ENCODE results near the gene MMP20. TPM values are rescaled to one million over a fixed set of nuclear protein-coding genes. Genes with fewer than 3 reads are reported as not detected.

The MMP20 gene
- total RNA-seq, 4 donors from 2014 or later = not detected

DNA sequence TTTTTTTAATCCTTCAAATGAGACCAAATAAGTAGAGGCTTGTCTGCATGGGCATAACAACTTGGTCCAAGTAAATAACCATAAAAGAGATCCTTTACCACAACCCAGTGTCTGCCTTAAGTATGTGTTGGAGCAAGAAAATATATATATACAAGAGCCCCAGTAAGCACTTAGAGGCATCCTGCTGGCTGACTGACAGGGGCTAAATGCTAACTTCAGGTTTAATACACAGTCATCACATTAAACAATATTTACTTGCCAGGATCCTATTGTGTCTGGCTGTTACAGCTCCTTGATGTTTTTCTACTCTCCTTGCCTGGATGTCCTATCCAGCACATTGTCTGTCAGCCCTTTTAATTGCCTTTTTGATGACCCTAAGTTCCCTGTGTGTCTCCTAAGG lies 37.5 kb upstream of the MMP20 start:
- H3K9me3 ChIP-seq = no peaks in the 10 kb centered on the region
- no peaks in the 10 kb centered on the region for H3K27me3 ChIP-seq
- no peaks in the 10 kb centered on the region for H3K36me3 ChIP-seq
- in situ Hi-C loops (cut with MboI; ENCODE audit: low sequenced_read_pairs in 4 of 4) = no loop called here
- no peak for DNase-seq
- H3K4me1 ChIP-seq = no peaks in the 10 kb centered on the region
- H3K27ac ChIP-seq = no peak overlapping the region
- intact Hi-C loops (cut with DNase I; ENCODE audit: low total_unique reads) = no loop called here
- no peak for TF ChIP-seq CTCF (IDR thresholded peaks at IDR 0.05 in 4 of 5, conservative IDR thresholded peaks at IDR 0.05 in 1 of 5)
- no peak for TF ChIP-seq POLR2A (IDR thresholded peaks at IDR 0.05)
- H3K4me3 ChIP-seq = no peak overlapping the region
- ATAC-seq = no peak

DNA sequence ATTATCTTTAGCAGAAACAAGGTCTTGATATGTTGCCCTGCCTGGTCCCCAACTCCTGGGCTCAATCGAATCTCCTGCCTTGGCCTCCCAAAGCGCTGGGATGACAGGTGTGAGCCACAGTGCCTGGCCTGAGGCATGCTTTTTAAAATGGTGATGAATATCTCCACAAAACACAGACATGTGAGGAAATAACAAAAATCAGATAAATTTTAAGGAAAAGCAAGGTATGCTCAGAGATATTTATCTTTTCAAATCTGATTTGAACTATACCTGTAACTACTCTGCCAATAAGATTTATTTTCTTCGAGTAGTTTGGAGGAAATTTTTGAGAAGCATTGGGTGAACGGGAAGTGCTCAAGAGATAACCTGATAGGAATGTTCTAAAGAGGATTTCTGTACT lies 35.9 kb upstream of the MMP20 start:
- TF ChIP-seq CTCF (IDR thresholded peaks at IDR 0.05 in 4 of 5, conservative IDR thresholded peaks at IDR 0.05 in 1 of 5) = no peak
- Histone ChIP-seq H3K36me3 (no peaks in the 10 kb centered on the region), H3K9me3 (no peaks in the 10 kb centered on the region), H3K4me1 (no peaks in the 10 kb centered on the region), H3K4me3 (no peak overlapping the region), H3K27ac (no peak overlapping the region), H3K27me3 (no peaks in the 10 kb centered on the region)
- in situ Hi-C loops (cut with MboI; ENCODE audit: low sequenced_read_pairs in 4 of 4) = no loop called here
- intact Hi-C loops (cut with DNase I; ENCODE audit: low total_unique reads) = no loop called here
- ATAC-seq (no peak), DNase-seq (no peak)

- intact Hi-C loops (cut with DNase I; ENCODE audit: low total_unique reads) (no loop called here), in situ Hi-C loops (cut with MboI; ENCODE audit: low sequenced_read_pairs in 4 of 4) (no loop called here)
- H3K9me3 ChIP-seq = no peaks in the 10 kb centered on the region
- H3K27ac ChIP-seq = no peak overlapping the region
- DNase-seq (no peak), ATAC-seq (no peak)
- H3K4me1 ChIP-seq = no peaks in the 10 kb centered on the region
- TF ChIP-seq POLR2A (IDR thresholded peaks at IDR 0.05) (no peak), CTCF (IDR thresholded peaks at IDR 0.05 in 4 of 5, conservative IDR thresholded peaks at IDR 0.05 in 1 of 5) (no peak)
- H3K36me3 ChIP-seq = no peaks in the 10 kb centered on the region
- no peaks in the 10 kb centered on the region for H3K27me3 ChIP-seq
- H3K4me3 ChIP-seq = no peak overlapping the region
These were observed 31.4 kb upstream of the MMP20 start for GRCh38 chr11:102656528-102656927.

GRCh38 chr11:102655547-102655946 lies 30.4 kb upstream of the MMP20 start:
- TF ChIP-seq CTCF (IDR thresholded peaks at IDR 0.05 in 4 of 5, conservative IDR thresholded peaks at IDR 0.05 in 1 of 5) (no peak), POLR2A (IDR thresholded peaks at IDR 0.05) (no peak)
- ATAC-seq (no peak), DNase-seq (no peak)
- Histone ChIP-seq H3K4me1 (no peaks in the 10 kb centered on the region), H3K9me3 (no peaks in the 10 kb centered on the region), H3K27ac (no peak overlapping the region), H3K4me3 (no peak overlapping the region), H3K36me3 (no peaks in the 10 kb centered on the region), H3K27me3 (no peaks in the 10 kb centered on the region)
- intact Hi-C loops (cut with DNase I; ENCODE audit: low total_unique reads) (no loop called here), in situ Hi-C loops (cut with MboI; ENCODE audit: low sequenced_read_pairs in 4 of 4) (no loop called here)

- no peak for TF ChIP-seq CTCF (IDR thresholded peaks at IDR 0.05 in 4 of 5, conservative IDR thresholded peaks at IDR 0.05 in 1 of 5)
- no peak for TF ChIP-seq POLR2A (IDR thresholded peaks at IDR 0.05)
- H3K27ac ChIP-seq = no peak overlapping the region
- in situ Hi-C loops (cut with MboI; ENCODE audit: low sequenced_read_pairs in 4 of 4) = no loop called here
- no peak for DNase-seq
- intact Hi-C loops (cut with DNase I; ENCODE audit: low total_unique reads) = no loop called here
- H3K36me3 ChIP-seq = no peaks in the 10 kb centered on the region
- no peaks in the 10 kb centered on the region for H3K27me3 ChIP-seq
- no peaks in the 10 kb centered on the region for H3K9me3 ChIP-seq
- H3K4me1 ChIP-seq = no peaks in the 10 kb centered on the region
- no peak overlapping the region for H3K4me3 ChIP-seq
- ATAC-seq = no peak
These were observed 29.6 kb upstream of the MMP20 start for GRCh38 chr11:102654761-102655160.

Data from gastrocnemius medialis (tissue), 4 donors.